GM19455 (cell line): ENCODE data around the gene GLP1R.

Experiments used
- ATAC-seq: cut with Tn5 transposase; IDR thresholded peaks from one replicate; pipeline ENCODE4 v1.9.1; 2021; ENCODE audit not compliant: unreplicated experiment

Gene GLP1R

GRCh38 chr6:39085129-39085797, 36.7 kb downstream of the GLP1R start:
- no peak for ATAC-seq

- no peak for ATAC-seq
These were observed 37.7 kb downstream of the GLP1R start for GRCh38 chr6:39086294-39086693.

DNA sequence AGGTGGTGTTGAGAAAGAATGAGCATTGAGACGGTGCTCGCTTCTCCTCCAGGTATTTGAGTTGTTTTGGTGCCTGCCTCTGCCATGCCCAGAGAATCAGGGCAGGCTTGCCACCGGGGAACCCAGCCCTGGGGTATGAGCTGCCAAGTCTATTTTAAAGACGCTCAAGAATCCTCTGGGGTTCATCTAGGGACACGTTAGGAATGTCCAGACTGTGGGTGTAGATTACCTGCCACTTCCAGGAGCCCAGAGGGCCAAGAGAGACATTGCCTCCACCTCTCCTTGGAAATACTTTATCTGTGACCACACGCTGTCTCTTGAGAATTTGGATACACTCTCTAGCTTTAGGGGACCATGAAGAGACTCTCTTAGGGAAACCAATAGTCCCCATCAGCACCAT, 38.1 kb downstream of the GLP1R start:
- no peak for ATAC-seq

DNA sequence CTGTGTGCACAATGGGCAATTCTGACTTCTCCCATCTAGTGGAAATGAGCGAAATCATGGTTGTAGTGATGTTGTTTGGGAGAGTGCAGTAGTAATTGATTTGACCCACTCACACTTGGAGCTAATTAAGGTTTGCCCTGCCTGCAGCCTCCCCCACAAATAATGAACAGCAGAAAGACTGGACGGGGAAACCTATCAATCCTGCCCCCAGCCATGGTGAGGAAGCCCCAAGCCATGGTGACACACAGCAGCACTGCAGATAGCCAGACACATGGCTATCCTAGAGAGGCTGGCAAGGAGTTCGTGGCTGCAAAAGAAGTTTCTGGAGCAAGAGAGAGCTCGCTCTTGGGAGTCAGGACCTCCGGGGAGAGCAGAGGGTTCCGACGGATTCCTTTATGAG, 38.6 kb downstream of the GLP1R start:
- ATAC-seq, result no peak

GRCh38 chr6:39088331-39088730, 39.8 kb downstream of the GLP1R start:
- no peak for ATAC-seq

DNA sequence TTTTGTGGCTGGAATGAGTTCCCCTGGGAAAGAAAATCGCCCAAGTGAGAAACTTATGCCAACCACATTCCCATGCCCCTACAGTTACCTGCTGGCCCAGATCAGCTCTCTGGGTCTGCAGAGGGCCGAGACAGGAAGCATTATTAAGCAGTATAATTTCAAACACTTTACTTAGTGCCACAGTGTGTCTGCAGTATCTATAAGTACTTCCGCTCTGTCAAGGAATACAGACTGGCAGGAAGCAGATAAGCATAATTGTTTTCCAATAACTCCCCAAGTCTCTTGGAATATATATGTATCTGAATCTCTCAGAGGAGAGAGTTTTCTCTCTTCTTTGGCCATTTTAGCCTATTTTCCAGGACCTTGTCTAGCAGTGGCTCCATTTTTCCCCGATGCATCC, 41.5 kb downstream of the GLP1R start:
- no peak for ATAC-seq

DNA sequence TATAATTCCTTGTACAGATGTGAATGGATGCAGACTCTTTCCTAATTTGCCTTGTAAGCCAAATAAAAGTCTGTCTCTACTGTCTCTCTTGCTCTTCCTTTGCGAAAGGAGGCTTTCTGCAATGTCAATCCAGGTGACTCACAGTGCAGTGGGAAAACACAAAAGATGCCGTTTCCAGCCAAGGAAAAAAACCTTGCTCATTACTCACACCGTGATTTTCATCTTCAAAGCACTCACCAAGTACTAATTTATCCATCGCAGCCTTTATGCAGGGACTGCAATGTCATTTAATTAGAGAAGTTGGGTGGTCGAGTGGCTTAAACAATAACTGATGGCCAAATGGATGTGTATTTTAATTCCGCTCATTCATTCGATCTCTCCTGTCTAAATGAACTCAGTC, 42.6 kb downstream of the GLP1R start:
- no peak for ATAC-seq

DNA sequence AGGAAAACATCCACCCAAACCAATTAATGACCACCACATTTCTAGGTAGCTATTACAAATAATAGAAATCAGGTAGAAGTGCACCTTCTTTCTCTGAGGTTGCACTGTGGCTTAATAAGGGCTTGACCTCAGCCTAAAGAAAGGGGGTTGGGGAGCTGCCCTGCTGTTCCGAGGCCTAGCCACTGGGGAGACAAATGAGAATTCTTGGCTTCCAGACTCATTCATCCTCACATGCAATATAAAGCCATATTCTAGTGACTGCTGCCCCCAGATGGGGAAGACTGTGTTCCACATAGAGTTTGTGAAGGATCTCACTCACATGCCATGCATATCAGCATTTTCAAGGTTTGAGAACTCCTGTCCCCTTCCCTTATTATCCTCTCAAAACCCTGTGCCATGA, 43.5 kb downstream of the GLP1R start:
- no peak for ATAC-seq

- no peak for ATAC-seq
These were observed 44.6 kb downstream of the GLP1R start for GRCh38 chr6:39093149-39093708.

DNA sequence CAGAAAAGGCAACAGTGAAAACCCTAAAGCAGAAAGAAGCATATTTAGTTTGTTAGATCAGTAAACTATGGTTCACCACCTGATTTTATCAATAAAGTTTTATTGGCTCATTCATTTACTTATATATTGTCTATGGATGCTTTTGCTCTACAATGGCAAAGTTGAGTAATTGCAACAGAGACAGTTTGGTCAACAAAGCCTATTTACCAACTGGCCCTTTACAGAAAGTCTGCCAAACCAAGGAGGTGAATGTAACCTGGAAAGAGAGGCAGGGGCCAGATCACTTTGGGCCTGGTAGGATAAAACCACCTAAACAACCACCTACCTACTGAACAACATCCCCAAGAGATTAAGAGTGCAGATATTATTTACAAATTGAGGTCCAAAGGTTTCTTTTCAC, 47.0 kb downstream of the GLP1R start:
- no peak for ATAC-seq

DNA sequence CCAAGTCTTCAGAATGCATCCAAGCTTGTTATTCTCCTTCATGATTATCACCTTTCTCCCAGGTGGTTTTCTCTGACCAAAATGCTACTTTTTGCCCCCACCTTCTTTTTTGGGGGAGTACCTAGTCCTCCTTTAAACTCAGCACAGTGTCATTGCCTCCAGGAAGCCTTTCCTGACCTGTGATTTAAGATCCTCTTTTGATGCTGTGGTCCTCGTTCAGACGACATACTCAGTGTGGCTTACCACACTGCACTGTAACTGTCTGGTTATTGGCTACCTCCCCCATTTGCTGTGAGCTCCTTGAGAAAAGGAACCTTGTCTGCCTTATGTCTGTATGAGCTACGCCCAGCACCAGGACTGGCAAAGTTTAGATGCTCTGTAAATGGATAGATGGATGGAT, 51.8 kb downstream of the GLP1R start:
- ATAC-seq, result no peak

DNA sequence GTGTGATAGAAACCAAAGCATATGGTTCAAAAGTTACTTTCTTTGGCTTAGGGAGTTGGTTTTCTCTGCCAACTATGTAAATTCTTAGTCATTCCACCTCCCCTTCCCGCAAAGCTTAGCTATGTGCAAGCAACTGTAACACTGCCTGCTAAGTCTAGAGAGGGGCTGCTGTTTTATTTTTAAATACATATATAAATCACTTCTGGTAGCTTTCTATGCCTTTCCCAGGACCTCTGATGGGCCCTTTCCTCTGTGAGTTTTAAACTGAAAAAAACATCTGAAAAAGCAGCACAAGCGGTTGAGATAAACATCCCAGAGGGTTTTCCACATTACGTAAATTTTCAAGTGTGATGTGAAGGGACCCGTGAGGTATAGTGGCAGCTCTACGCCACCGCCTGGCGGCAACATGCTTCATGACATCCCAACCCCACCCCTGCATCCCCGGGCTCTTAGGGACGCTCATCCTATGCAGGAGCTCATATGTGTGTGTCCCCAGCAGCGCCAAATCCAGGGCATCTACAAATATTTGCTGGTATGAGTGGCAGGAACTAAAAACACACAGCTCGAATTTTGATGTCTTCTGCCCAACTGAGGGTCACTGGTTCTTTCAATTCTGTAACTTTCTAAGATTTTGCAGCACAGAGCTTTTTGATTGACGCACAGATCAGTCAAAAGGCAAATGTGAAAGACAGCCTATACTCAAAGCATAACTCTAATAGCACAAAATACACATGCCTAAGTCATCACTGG, 53.7 kb downstream of the GLP1R start:
- peak; percentile 66 for ATAC-seq

DNA sequence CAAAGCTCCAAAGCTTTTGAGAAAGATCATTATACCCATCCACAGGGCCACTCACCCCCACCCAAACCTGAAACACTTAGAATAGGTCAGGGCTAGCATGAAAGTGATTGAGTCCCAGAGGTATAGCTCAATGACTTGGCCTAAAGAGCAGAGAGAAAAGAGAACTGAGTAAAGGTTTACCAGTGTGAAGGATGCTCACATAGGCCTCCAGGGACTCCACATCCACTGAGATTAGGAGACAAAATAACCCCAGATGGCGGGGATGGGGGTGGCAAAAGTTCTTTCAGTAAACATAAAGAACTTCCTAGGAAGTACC, 54.2 kb downstream of the GLP1R start:
- ATAC-seq, result no peak

DNA sequence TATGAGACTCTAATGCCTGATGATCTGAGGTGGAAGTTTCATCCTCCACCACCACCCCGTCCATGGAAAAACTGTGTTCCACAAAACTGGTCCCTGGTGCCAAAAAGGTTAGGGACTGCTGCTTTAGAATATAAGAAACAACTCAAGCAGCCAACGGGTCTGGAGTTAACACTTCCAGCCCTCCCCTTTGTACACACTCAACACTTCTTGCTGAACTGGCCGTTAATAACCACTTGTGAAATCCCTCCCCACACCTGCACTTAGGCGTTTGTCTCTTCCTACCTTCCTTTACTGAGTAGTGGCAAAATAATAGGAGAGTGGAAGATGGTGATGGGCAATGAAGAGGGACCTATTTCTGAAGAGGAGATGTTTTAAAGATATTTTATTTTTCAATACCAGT, 55.9 kb downstream of the GLP1R start:
- no peak for ATAC-seq

DNA sequence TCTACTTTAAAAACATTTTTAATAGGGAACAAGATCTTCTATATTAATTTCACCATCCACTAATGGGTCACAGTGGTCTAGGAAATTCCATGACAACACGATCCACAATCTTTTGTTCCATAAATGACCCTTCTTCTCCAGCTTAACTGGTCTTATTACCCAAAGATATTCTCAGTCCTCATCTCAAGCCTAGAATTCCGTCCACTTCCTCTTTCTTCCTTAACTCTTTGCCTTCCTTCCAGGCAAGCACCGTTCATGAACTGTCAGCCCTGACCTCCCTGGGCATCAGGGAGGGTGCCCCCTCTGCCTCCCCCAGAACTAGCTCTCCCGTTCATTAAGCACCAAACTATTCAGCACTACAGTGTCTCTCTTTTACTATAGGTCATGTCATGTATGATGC, 58.5 kb downstream of the GLP1R start:
- no peak for ATAC-seq

GRCh38 chr6:39107641-39108040, 59.1 kb downstream of the GLP1R start:
- no peak for ATAC-seq

- no peak for ATAC-seq
These were observed 59.7 kb downstream of the GLP1R start for GRCh38 chr6:39108041-39108839.

DNA sequence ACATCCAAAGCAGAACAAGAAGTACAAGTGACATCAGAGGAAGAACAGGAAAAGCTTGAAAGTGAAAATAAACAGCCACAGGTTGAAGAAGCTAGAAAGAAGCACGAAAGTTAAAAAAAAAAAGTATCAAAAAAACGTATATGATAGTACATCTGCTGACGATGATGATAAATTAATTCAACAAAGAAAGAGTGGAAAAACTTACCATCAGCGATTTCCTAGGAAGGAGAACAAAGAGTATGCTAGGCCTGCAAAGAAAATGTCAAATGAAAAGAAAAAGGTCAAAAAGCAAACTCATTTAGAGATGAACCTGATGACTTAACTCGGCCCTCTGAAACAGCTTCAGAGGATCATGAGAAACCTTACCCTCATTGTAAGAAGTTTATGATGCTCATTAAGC, 62.7 kb downstream of the GLP1R start:
- ATAC-seq, result no peak

DNA sequence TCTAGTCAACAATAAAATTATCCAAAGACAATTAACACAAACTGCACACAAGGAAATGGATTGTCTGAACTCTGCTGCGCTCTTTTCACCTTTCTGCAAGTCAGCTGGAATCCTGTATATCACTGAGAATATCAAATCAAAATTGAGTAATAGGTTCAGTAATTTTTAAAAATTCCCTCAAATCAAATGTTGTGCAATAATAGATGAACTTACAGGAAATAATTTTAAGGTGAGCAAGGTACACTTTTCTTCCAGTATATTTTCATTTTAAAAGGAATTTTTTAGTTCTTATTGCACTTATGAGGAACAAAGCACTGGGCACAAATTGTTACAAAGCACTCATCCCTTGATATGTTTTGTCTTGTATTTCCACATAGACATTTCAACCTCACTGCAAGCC, 65.2 kb downstream of the GLP1R start:
- ATAC-seq, result no peak

- ATAC-seq, result peak; percentile 31
These were observed 65.8 kb downstream of the GLP1R start for GRCh38 chr6:39114388-39114703.

DNA sequence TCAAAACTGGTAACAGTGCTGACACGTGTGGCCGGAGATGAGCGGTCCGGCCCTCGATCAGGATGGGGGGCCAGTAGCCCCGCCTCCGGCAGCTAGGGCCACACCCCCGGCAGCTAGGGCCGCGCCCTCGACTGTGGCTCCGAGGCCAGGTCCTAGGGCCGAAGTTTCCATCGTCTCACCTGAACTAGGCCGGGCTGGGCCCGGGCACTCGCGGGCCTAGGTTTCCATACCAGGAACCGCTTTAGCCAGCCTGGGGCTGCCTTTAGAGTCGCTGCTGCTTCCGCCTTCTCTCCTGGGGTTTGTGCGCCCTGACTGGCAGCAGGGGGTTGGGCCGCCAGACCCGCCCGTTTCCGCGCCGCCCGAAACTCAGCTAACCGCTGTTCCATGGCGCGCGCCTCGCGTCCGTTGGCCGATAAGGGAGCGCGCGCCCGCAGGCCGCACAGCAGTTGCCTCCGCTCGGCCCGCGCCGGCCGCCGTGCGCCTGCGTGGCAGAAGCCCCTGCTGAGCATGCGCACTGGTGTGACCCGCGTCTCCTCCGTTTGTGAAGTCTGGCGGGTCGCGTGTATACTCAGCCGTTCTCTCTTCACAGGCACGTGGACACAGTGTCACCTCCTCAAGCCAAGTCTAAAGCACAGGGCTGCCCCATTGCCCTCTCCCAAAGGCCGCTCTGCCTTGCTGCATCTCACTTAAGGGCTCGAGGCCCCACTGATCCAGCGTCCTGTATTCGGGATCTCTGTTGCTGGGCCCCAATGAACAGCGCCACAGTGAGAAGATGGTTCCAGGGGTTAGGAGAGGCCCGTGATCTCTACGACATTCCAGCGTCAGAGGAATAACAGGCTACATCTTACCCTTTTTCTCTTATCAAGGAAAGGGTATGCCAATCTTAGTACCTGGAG, 66.4 kb downstream of the GLP1R start, which contains the start of gene SAYSD1:
SAYSD1 (minus strand) TSS at position 483 of the 896 bp plus-strand sequence; CDS start at position 386, 97 bp downstream.
- peak; percentile 95 for ATAC-seq
